ENCODE results near the gene SDHD. TPM values are rescaled to one million over a fixed set of nuclear protein-coding genes. Genes with fewer than 3 reads are reported as not detected.
A peak's percentile ranks its signal among the peaks of the same experiment; 100 is the strongest.

The SDHD gene
- total RNA-seq, 2 donors from 2014 or later, result 57.6 to 64.8 TPM

DNA sequence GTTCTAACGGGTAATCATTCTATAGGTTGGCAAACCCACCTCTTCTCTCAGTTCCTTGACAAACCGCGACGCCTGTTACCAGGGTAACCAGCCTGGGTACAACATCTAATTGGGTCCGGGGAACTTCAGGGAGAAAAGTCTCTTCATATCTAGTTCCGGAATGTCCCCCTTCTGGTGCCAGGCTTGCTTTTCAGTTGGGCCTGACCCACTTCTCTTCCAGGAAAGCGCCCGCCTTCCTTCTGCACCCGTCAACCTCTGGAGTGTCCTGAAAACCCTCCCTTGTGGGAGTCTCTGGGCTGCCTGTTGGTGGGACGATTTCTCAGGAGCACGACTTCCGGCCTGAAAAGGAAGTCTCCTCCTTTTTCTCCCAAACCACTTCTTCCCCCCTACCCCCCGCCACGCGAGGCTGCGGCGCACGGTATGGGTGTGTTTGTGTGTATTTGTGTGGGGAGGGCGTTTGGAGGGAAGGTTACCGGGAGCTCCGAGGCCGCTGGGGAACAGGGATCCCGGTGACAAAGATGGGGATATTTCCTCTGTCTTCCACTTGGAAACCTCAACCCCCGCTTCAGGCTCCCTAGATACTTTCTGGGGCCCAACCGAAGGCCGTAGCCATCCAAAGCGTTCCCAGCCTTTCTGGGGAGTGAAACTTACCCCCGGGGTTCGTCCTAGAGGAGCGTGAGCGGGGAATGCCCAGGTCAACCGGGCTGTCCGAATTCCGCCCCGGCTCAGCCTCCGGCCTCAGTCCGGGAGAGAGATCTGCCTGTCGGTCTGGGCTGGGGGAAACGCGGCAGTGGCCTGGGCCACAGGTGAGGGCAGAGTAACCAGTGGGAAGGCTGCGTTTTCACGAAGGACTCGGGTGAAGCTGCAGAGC lies 12.5 kb upstream of the SDHD start, which contains the start of the genes NKAPD1 and PIH1D2:
TSS of gene NKAPD1 (plus strand) at position 359 of the 871 bp plus-strand sequence. CDS start 1,276 bp downstream, outside the sequence.
TSS of gene PIH1D2 (minus strand) at position 77 of the 871 bp plus-strand sequence. CDS start 843 bp downstream, outside the sequence.
- H3K4me1 Mint-ChIP-seq, result peaks cover 18% of the 10 kb centered on the region
- peak; percentile 93 for DNase-seq
- H3K4me3 Mint-ChIP-seq, result peak within 1 kb of the TSS; percentile 97
- Histone ChIP-seq H3K9me3 (ENCODE audit: control insufficient read depth, low read length) (no peaks in the 10 kb centered on the region), H3K9ac (ENCODE audit: extremely low read depth, low read length, poor library complexity, severe bottlenecking) (peak within 1 kb of the TSS; percentile 90), H3K27me3 (ENCODE audit: control insufficient read depth, insufficient read depth, low read length, poor library complexity, severe bottlenecking) (no peaks in the 10 kb centered on the region), H3K27ac (ENCODE audit: low read depth, low read length) (peak within 1 kb of the TSS; percentile 86), H3K4me3 (ENCODE audit: low read length) (peak within 1 kb of the TSS; percentile 98), H3K36me3 (ENCODE audit: control insufficient read depth, insufficient read depth, low read length) (peaks cover 32% of the 10 kb centered on the region), H3K4me1 (ENCODE audit: control insufficient read depth, insufficient read depth, low read length) (peaks cover 9% of the 10 kb centered on the region)
- TF ChIP-seq, protein P1, sequence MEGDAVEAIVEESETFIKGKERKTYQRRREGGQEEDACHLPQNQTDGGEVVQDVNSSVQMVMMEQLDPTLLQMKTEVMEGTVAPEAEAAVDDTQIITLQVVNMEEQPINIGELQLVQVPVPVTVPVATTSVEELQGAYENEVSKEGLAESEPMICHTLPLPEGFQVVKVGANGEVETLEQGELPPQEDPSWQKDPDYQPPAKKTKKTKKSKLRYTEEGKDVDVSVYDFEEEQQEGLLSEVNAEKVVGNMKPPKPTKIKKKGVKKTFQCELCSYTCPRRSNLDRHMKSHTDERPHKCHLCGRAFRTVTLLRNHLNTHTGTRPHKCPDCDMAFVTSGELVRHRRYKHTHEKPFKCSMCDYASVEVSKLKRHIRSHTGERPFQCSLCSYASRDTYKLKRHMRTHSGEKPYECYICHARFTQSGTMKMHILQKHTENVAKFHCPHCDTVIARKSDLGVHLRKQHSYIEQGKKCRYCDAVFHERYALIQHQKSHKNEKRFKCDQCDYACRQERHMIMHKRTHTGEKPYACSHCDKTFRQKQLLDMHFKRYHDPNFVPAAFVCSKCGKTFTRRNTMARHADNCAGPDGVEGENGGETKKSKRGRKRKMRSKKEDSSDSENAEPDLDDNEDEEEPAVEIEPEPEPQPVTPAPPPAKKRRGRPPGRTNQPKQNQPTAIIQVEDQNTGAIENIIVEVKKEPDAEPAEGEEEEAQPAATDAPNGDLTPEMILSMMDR (conservative IDR thresholded peaks at IDR 0.05), result peak; percentile 44
- H3K27me3 Mint-ChIP-seq (ENCODE audit: insufficient read depth), result no peaks in the 10 kb centered on the region
- peaks cover 20% of the 10 kb centered on the region for H3K36me3 Mint-ChIP-seq (ENCODE audit: low read depth)
- H3K9me3 Mint-ChIP-seq, result no peaks in the 10 kb centered on the region
- H3K27ac Mint-ChIP-seq, result peak within 1 kb of the TSS; percentile 100
- 0 to 1% methylated on average over 10 to 43 of the region's 43 CpGs for WGBS, 2 experiments (ENCODE audit: insufficient coverage in 1 of 2, insufficient read length in 1 of 2)

DNA sequence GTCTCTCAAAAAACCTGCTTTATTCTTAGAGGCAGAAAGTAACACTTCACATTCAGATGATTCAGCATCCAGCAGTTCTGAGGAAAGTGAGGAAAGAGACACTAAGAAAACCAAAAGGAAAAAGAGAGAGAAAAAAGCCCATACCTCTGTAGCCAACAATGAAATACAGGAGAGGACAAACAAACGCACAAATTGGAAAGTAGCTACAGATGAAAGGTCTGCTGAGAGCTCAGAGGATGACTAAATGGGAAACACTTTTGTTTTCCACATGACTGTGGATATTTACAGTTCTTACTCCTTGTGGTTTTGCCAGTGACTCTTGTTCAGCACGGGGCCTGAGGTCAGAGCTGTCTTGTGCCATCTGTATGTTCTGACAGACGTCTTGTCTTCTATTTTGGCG lies 3.9 kb upstream of the SDHD start:
- H3K9me3 ChIP-seq (ENCODE audit: control insufficient read depth, low read length), result no peaks in the 10 kb centered on the region
- DNase-seq, result no peak
- Mint-ChIP-seq H3K27me3 (ENCODE audit: insufficient read depth) (no peaks in the 10 kb centered on the region), H3K4me1 (peaks cover 16% of the 10 kb centered on the region), H3K36me3 (ENCODE audit: low read depth) (peaks cover 59% of the 10 kb centered on the region), H3K4me3 (no peak overlapping the region), H3K27ac (peak overlapping the region; percentile 2), H3K9me3 (no peaks in the 10 kb centered on the region)
- peaks cover 67% of the 10 kb centered on the region for H3K36me3 ChIP-seq (ENCODE audit: control insufficient read depth, insufficient read depth, low read length)
- no peak overlapping the region for H3K9ac ChIP-seq (ENCODE audit: extremely low read depth, low read length, poor library complexity, severe bottlenecking)
- no peaks in the 10 kb centered on the region for H3K4me1 ChIP-seq (ENCODE audit: control insufficient read depth, insufficient read depth, low read length)
- TF ChIP-seq, protein P1 (conservative IDR thresholded peaks at IDR 0.05), result no peak
- no peak overlapping the region for H3K27ac ChIP-seq (ENCODE audit: low read depth, low read length)
- no peaks in the 10 kb centered on the region for H3K27me3 ChIP-seq (ENCODE audit: control insufficient read depth, insufficient read depth, low read length, poor library complexity, severe bottlenecking)
- WGBS, 2 experiments (ENCODE audit: insufficient coverage in 1 of 2, insufficient read length in 1 of 2), result 93 to 98% methylated on average over 4 of the region's 4 CpGs
- no peak overlapping the region for H3K4me3 ChIP-seq (ENCODE audit: low read length)

DNA sequence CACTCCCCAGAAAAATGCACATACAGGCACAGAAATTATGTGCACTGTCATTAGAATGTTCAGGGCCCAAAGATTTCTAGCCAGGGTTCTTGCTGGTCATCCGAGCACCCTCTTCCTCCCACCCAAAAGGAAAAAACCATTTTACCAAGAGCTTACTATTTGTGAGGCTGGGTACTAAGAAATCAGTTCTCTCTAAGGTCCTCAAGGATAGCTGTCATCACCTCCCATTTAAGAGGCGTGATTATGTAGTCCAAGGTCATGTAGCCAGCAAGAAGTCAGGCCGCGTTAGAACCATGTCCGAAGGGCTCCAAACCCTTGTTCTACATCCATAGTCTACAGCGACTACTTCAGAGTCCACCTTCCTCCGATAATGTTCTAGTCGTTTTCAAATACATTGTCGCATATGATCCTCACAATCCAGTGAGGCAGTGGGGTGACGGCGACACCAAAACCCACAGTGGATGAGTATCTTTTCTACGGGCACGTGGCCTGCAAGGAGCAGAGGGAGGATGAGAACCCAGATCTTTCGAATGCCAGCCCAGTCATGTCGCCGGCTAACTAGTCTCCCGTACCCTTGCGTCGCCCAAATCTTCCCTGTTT lies 751 bp upstream of the SDHD start:
- H3K27ac Mint-ChIP-seq, result peak overlapping the region; percentile 97
- H3K9ac ChIP-seq (ENCODE audit: extremely low read depth, low read length, poor library complexity, severe bottlenecking), result peak overlapping the region; percentile 79
- H3K27me3 ChIP-seq (ENCODE audit: control insufficient read depth, insufficient read depth, low read length, poor library complexity, severe bottlenecking), result no peaks in the 10 kb centered on the region
- H3K4me1 ChIP-seq (ENCODE audit: control insufficient read depth, insufficient read depth, low read length), result no peaks in the 10 kb centered on the region
- no peak overlapping the region for H3K27ac ChIP-seq (ENCODE audit: low read depth, low read length)
- no peaks in the 10 kb centered on the region for H3K9me3 ChIP-seq (ENCODE audit: control insufficient read depth, low read length)
- no peak for DNase-seq
- TF ChIP-seq, protein P1 (conservative IDR thresholded peaks at IDR 0.05), result no peak
- H3K27me3 Mint-ChIP-seq (ENCODE audit: insufficient read depth), result no peaks in the 10 kb centered on the region
- peak overlapping the region; percentile 99 for H3K4me3 Mint-ChIP-seq
- no peaks in the 10 kb centered on the region for H3K9me3 Mint-ChIP-seq
- peaks cover 20% of the 10 kb centered on the region for H3K4me1 Mint-ChIP-seq
- peaks cover 63% of the 10 kb centered on the region for H3K36me3 Mint-ChIP-seq (ENCODE audit: low read depth)
- peaks cover 67% of the 10 kb centered on the region for H3K36me3 ChIP-seq (ENCODE audit: control insufficient read depth, insufficient read depth, low read length)
- peak overlapping the region; percentile 97 for H3K4me3 ChIP-seq (ENCODE audit: low read length)
- WGBS, 2 experiments (ENCODE audit: insufficient coverage in 1 of 2, insufficient read length in 1 of 2), result 2 to 4% methylated on average over 13 to 19 of the region's 19 CpGs

Data from endodermal cell (in vitro differentiated cells).